ENCODE results near the gene IFT43. TPM values are rescaled to one million over a fixed set of nuclear protein-coding genes. Genes with fewer than 3 reads are reported as not detected.

The IFT43 gene
- total RNA-seq, 1 donor from 2014 or later: 21.9 TPM

DNA sequence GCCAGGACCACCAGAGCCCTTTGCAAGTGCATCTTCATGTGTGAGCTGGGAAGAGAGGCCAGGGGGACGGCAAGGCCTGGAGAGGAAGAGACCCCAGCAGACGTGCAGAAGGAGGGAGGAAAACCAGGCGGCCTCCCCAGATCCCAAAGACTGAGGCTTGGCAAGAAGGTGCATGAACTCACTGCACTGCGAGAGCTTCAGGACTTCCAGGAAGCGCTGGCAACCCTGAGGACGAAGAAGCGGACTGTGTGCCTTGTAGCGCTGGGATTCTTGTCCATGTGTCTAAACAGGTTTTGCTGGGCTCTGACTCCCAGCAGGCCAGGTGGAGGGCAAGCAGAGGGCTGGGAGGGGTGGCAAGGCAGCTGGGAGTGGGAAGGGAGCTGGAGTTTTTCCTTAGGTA is 4.7 kb upstream of the IFT43 start:
- DNase-seq (no peak), ATAC-seq (no peak)
- no peaks in the 10 kb centered on the region for H3K9me3 ChIP-seq
- no peaks in the 10 kb centered on the region for H3K27me3 ChIP-seq (ENCODE audit: low read depth)
- intact Hi-C loops (cut with DNase I): loop anchor here (5.0 kb wide), 1 partner anchor 274 kb away; no protein-coding TSS in a partner anchor
- H3K36me3 ChIP-seq: no peaks in the 10 kb centered on the region
- peaks cover 57% of the 10 kb centered on the region for H3K4me1 ChIP-seq
- H3K27ac ChIP-seq: peak overlapping the region; percentile 94
- peak overlapping the region; percentile 75 for H3K4me3 ChIP-seq
- TF ChIP-seq CTCF (IDR thresholded peaks at IDR 0.05): no peak

DNA sequence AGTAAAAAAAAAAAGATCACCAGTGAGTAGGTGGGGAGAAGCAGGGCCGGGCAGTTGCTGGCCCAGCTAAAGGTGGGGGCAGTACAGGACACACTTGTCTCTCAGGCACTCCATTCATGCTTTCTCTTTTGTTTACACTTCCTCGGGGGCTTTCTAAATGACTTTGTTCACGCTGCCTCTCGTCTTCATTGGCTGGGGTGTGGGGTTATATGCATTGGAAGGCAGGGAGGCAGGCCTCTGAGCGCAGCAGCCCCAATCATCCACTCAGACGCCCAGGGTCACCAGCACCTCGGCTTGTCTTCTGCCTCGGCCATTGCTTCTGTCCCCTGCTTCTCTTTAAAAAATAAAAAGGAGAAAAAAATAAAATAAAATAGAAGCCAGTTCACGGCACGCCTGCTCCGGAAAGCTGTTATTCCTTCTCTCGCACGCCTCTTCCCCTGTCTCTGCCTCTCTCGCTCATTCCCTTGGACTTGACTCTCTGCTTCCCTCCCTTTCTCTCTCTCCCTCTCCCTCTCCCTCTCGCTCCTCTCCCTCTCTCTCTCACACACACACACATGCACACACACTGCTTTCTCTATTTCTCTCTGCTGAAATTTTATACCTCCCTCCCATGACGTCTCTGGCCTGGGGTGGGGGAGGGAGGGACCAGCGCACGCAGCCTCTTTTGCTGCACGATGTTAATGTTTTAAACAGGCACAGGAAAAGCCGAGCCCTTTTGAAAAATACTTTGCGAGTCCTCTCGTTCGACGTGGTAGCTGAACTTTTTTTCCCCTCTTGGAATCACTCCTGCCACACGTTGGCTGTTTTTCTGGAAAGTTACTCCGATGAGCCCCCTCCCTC is 3.9 kb upstream of the IFT43 start, which contains the start of gene TGFB3:
Gene TGFB3 (minus strand): TSS at position 570 of the 840 bp plus-strand sequence. CDS start 1,102 bp downstream, outside the sequence.
- ATAC-seq (peak; percentile 65 to 83), DNase-seq (peak; percentile 64)
- no peak for TF ChIP-seq CTCF (IDR thresholded peaks at IDR 0.05)
- H3K4me1 ChIP-seq: peaks cover 63% of the 10 kb centered on the region
- intact Hi-C loops (cut with DNase I): loop anchor here (5.0 kb wide), 1 partner anchor 274 kb away; no protein-coding TSS in a partner anchor
- peak within 1 kb of the TSS; percentile 75 for H3K4me3 ChIP-seq
- no peaks in the 10 kb centered on the region for H3K9me3 ChIP-seq
- H3K36me3 ChIP-seq: no peaks in the 10 kb centered on the region
- no peaks in the 10 kb centered on the region for H3K27me3 ChIP-seq (ENCODE audit: low read depth)
- H3K27ac ChIP-seq: peak within 1 kb of the TSS; percentile 94

- intact Hi-C loops (cut with DNase I): loop anchor here (5.0 kb wide), 1 partner anchor 275 kb away; no protein-coding TSS in a partner anchor
- peak; percentile 87 to 88 for ATAC-seq
Observed at GRCh38 chr14:75982266-75983018, 3.1 kb upstream of the IFT43 start.

GRCh38 chr14:75983019-75983358 is 2.6 kb upstream of the IFT43 start:
- intact Hi-C loops (cut with DNase I): loop anchor here (5.0 kb wide), 1 partner anchor 276 kb away; no protein-coding TSS in a partner anchor
- peaks cover 62% of the 10 kb centered on the region for H3K4me1 ChIP-seq
- H3K9me3 ChIP-seq: no peaks in the 10 kb centered on the region
- ATAC-seq (no peak), DNase-seq (no peak)
- no peak for TF ChIP-seq CTCF (IDR thresholded peaks at IDR 0.05)
- peak overlapping the region; percentile 94 for H3K27ac ChIP-seq
- no peaks in the 10 kb centered on the region for H3K36me3 ChIP-seq
- H3K27me3 ChIP-seq (ENCODE audit: low read depth): no peaks in the 10 kb centered on the region
- peak overlapping the region; percentile 75 for H3K4me3 ChIP-seq

More at GRCh38 chr14:75982266-75983018, 3.1 kb upstream of the IFT43 start:
- Histone ChIP-seq H3K27me3 (ENCODE audit: low read depth) (no peaks in the 10 kb centered on the region), H3K27ac (peak overlapping the region; percentile 94), H3K36me3 (no peaks in the 10 kb centered on the region), H3K9me3 (no peaks in the 10 kb centered on the region), H3K4me1 (peaks cover 64% of the 10 kb centered on the region), H3K4me3 (peak overlapping the region; percentile 75)
- peak; percentile 86 for DNase-seq
- peak; percentile 64 for TF ChIP-seq CTCF (IDR thresholded peaks at IDR 0.05)

GRCh38 chr14:75984674-75985073 is 889 bp upstream of the IFT43 start:
- TF ChIP-seq CTCF (IDR thresholded peaks at IDR 0.05): no peak
- Histone ChIP-seq H3K27ac (no peak overlapping the region), H3K9me3 (no peaks in the 10 kb centered on the region), H3K4me1 (peaks cover 48% of the 10 kb centered on the region), H3K4me3 (no peak overlapping the region), H3K36me3 (no peaks in the 10 kb centered on the region), H3K27me3 (ENCODE audit: low read depth) (no peaks in the 10 kb centered on the region)
- no peak for DNase-seq
- intact Hi-C loops (cut with DNase I): loop anchor here (5.0 kb wide), 1 partner anchor 277 kb away; no protein-coding TSS in a partner anchor
- ATAC-seq: no peak

Measured in lower lobe of right lung (tissue), 2 donors.